GM20000 (cell line): Measurements from ENCODE around the gene SLC35F1.

ENCODE experiments used
- DNase-seq: peaks from one replicate; pipeline ENCODE4 v3.0.0; 2012; ENCODE audit warnings: low spot score
- CTCF ChIP-seq: IDR thresholded peaks from 2 replicates; pipeline ENCODE4 v1.5.1; 2012; ENCODE audit warnings: mild to moderate bottlenecking, control low read depth; ENCODE audit errors: extremely low read depth, missing control alignments

The SLC35F1 gene

GRCh38 chr6:118086159-118086558, 179.1 kb downstream of the SLC35F1 start:
- no peak for DNase-seq

GRCh38 chr6:118092086-118092485, 185.0 kb downstream of the SLC35F1 start:
- no peak for TF ChIP-seq CTCF
- DNase-seq: no peak

More at GRCh38 chr6:118086159-118086558, 179.1 kb downstream of the SLC35F1 start:
- no peak for TF ChIP-seq CTCF

- DNase-seq: no peak
- TF ChIP-seq CTCF: no peak
Observed at GRCh38 chr6:118097576-118097975, 190.5 kb downstream of the SLC35F1 start.

- no peak for DNase-seq
- TF ChIP-seq CTCF: no peak
Observed at GRCh38 chr6:118100717-118101116, 193.7 kb downstream of the SLC35F1 start.

GRCh38 chr6:118101220-118101619, 194.2 kb downstream of the SLC35F1 start:
- no peak for DNase-seq
- TF ChIP-seq CTCF: no peak

GRCh38 chr6:118101831-118102345, 194.8 kb downstream of the SLC35F1 start:
- TF ChIP-seq CTCF: no peak
- no peak for DNase-seq

- no peak for DNase-seq
- no peak for TF ChIP-seq CTCF
Observed at GRCh38 chr6:118102401-118102800, 195.3 kb downstream of the SLC35F1 start.
